Measurements from ENCODE around the gene GPR6. TPM values are rescaled to one million over a fixed set of nuclear protein-coding genes. Genes with fewer than 3 reads are reported as not detected.

GPR6 gene
- total and polyA plus RNA-seq, 2 donors (not counting 1 experiment from before 2014, with no cell fraction given), result not detected

GRCh38 chr6:110017306-110017705 is 39.2 kb downstream of the GPR6 start:
- Histone ChIP-seq H3K4me3 (replicated peaks in 1 of 4; ENCODE audit: control extremely low read depth in 1 of 4, insufficient read depth in 1 of 4, low read depth in 3 of 4, low read length in 4 of 4) (no peak overlapping the region), H3K36me3 (ENCODE audit: control insufficient read depth, insufficient read depth, low read length) (no peaks in the 10 kb centered on the region), H3K27me3 (ENCODE audit: control insufficient read depth, insufficient read depth, low read length) (peaks cover 2% of the 10 kb centered on the region), H3K4me2 (ENCODE audit: extremely low read depth, insufficient read depth, low read length) (no peak overlapping the region), H3K79me2 (ENCODE audit: control insufficient read depth, insufficient read depth, low read length) (no peaks in the 10 kb centered on the region), H3K27ac (ENCODE audit: insufficient read depth, low read length) (no peak overlapping the region), H3K9me3 (ENCODE audit: control insufficient read depth, insufficient read depth, low read depth, low read length) (no peaks in the 10 kb centered on the region), H2AFZ (ENCODE audit: low read length) (no peak overlapping the region), H3K4me1 (ENCODE audit: control insufficient read depth, extremely low read depth, insufficient read depth, low read length) (no peaks in the 10 kb centered on the region), H4K20me1 (ENCODE audit: control insufficient read depth, extremely low read depth, insufficient read depth, low read length) (no peaks in the 10 kb centered on the region), H3K9ac (ENCODE audit: insufficient read depth, low read length) (no peak overlapping the region)
- TF ChIP-seq, protein P1, sequence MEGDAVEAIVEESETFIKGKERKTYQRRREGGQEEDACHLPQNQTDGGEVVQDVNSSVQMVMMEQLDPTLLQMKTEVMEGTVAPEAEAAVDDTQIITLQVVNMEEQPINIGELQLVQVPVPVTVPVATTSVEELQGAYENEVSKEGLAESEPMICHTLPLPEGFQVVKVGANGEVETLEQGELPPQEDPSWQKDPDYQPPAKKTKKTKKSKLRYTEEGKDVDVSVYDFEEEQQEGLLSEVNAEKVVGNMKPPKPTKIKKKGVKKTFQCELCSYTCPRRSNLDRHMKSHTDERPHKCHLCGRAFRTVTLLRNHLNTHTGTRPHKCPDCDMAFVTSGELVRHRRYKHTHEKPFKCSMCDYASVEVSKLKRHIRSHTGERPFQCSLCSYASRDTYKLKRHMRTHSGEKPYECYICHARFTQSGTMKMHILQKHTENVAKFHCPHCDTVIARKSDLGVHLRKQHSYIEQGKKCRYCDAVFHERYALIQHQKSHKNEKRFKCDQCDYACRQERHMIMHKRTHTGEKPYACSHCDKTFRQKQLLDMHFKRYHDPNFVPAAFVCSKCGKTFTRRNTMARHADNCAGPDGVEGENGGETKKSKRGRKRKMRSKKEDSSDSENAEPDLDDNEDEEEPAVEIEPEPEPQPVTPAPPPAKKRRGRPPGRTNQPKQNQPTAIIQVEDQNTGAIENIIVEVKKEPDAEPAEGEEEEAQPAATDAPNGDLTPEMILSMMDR (conservative IDR thresholded peaks at IDR 0.05 in 1 of 2, IDR thresholded peaks at IDR 0.05 in 1 of 2; ENCODE audit: low read depth in 1 of 2, low read length in 2 of 2), result no peak
- no peak for TF ChIP-seq EZH2 (IDR thresholded peaks at IDR 0.05; ENCODE audit: low read length, missing control alignments)
- no peak for DNase-seq (ENCODE audit: low read depth in 2 of 2)

- H4K20me1 ChIP-seq (ENCODE audit: control insufficient read depth, extremely low read depth, insufficient read depth, low read length), result no peaks in the 10 kb centered on the region
- no peaks in the 10 kb centered on the region for H3K4me1 ChIP-seq (ENCODE audit: control insufficient read depth, extremely low read depth, insufficient read depth, low read length)
- H2AFZ ChIP-seq (ENCODE audit: low read length), result no peak overlapping the region
- H3K27me3 ChIP-seq (ENCODE audit: control insufficient read depth, insufficient read depth, low read length), result peaks cover 2% of the 10 kb centered on the region
- no peak overlapping the region for H3K4me3 ChIP-seq (replicated peaks in 1 of 4; ENCODE audit: control extremely low read depth in 1 of 4, insufficient read depth in 1 of 4, low read depth in 3 of 4, low read length in 4 of 4)
- no peak for DNase-seq (ENCODE audit: low read depth in 2 of 2)
- H3K4me2 ChIP-seq (ENCODE audit: extremely low read depth, insufficient read depth, low read length), result no peak overlapping the region
- no peak overlapping the region for H3K27ac ChIP-seq (ENCODE audit: insufficient read depth, low read length)
- H3K9ac ChIP-seq (ENCODE audit: insufficient read depth, low read length), result no peak overlapping the region
- H3K79me2 ChIP-seq (ENCODE audit: control insufficient read depth, insufficient read depth, low read length), result no peaks in the 10 kb centered on the region
- TF ChIP-seq, protein P1 (conservative IDR thresholded peaks at IDR 0.05 in 1 of 2, IDR thresholded peaks at IDR 0.05 in 1 of 2; ENCODE audit: low read depth in 1 of 2, low read length in 2 of 2), result no peak
- TF ChIP-seq EZH2 (IDR thresholded peaks at IDR 0.05; ENCODE audit: low read length, missing control alignments), result no peak
- no peaks in the 10 kb centered on the region for H3K9me3 ChIP-seq (ENCODE audit: control insufficient read depth, insufficient read depth, low read depth, low read length)
- H3K36me3 ChIP-seq (ENCODE audit: control insufficient read depth, insufficient read depth, low read length), result no peaks in the 10 kb centered on the region
Measured at GRCh38 chr6:110017946-110018345, 39.8 kb downstream of the GPR6 start.

- H3K9me3 ChIP-seq (ENCODE audit: control insufficient read depth, insufficient read depth, low read depth, low read length), result no peaks in the 10 kb centered on the region
- no peak overlapping the region for H3K4me2 ChIP-seq (ENCODE audit: extremely low read depth, insufficient read depth, low read length)
- no peaks in the 10 kb centered on the region for H4K20me1 ChIP-seq (ENCODE audit: control insufficient read depth, extremely low read depth, insufficient read depth, low read length)
- H3K79me2 ChIP-seq (ENCODE audit: control insufficient read depth, insufficient read depth, low read length), result no peaks in the 10 kb centered on the region
- no peak overlapping the region for H2AFZ ChIP-seq (ENCODE audit: low read length)
- peaks cover 2% of the 10 kb centered on the region for H3K27me3 ChIP-seq (ENCODE audit: control insufficient read depth, insufficient read depth, low read length)
- no peaks in the 10 kb centered on the region for H3K36me3 ChIP-seq (ENCODE audit: control insufficient read depth, insufficient read depth, low read length)
- H3K4me1 ChIP-seq (ENCODE audit: control insufficient read depth, extremely low read depth, insufficient read depth, low read length), result no peaks in the 10 kb centered on the region
- no peak overlapping the region for H3K27ac ChIP-seq (ENCODE audit: insufficient read depth, low read length)
- TF ChIP-seq EZH2 (IDR thresholded peaks at IDR 0.05; ENCODE audit: low read length, missing control alignments), result no peak
- TF ChIP-seq, protein P1 (conservative IDR thresholded peaks at IDR 0.05 in 1 of 2, IDR thresholded peaks at IDR 0.05 in 1 of 2; ENCODE audit: low read depth in 1 of 2, low read length in 2 of 2), result no peak
- DNase-seq (ENCODE audit: low read depth in 2 of 2), result no peak
- no peak overlapping the region for H3K4me3 ChIP-seq (replicated peaks in 1 of 4; ENCODE audit: control extremely low read depth in 1 of 4, insufficient read depth in 1 of 4, low read depth in 3 of 4, low read length in 4 of 4)
- H3K9ac ChIP-seq (ENCODE audit: insufficient read depth, low read length), result no peak overlapping the region
Measured at GRCh38 chr6:110018486-110018885, 40.4 kb downstream of the GPR6 start.
